Activated naive CD4-positive, alpha-beta T cell treated with anti-CD3 and anti-CD28 coated beads, Interleukin-2, amount 50 U/mL, for 24 hours (primary cell): Measurements from ENCODE around the gene SESN2.
"Not testable (repeated sequence)": the region's sequence is repeated elsewhere in the genome, so short reads cannot be mapped to it uniquely, and the experiment has no call there.

Experiments
- H3K27ac Mint-ChIP-seq: one replicate; pipeline ENCODE4 v1.8.0; 2021; ENCODE audit warnings: mild to moderate bottlenecking, mixed read lengths
- H3K27me3 Mint-ChIP-seq: one replicate; pipeline ENCODE4 v1.8.0; 2021; ENCODE audit warnings: mixed read lengths
- H3K36me3 Mint-ChIP-seq: one replicate; pipeline ENCODE4 v1.8.0; 2021; ENCODE audit warnings: mixed read lengths
- H3K4me1 Mint-ChIP-seq: one replicate; pipeline ENCODE4 v1.8.0; 2021; ENCODE audit warnings: mixed read lengths
- H3K4me3 Mint-ChIP-seq: one replicate; pipeline ENCODE4 v1.8.0; 2021; ENCODE audit warnings: mild to moderate bottlenecking, mixed read lengths
- H3K9me3 Mint-ChIP-seq: one replicate; pipeline ENCODE4 v1.8.0; 2021; ENCODE audit warnings: mixed read lengths

SESN2 gene

GRCh38 chr1:28327431-28327830 lies 68.1 kb downstream of the SESN2 start:
- not testable (repeated sequence) for H3K27me3 Mint-ChIP-seq, H3K9me3 Mint-ChIP-seq, H3K36me3 Mint-ChIP-seq, H3K27ac Mint-ChIP-seq
- H3K4me3 Mint-ChIP-seq, result peak overlapping the region; percentile 0
- peaks cover 38% of the 10 kb centered on the region for H3K4me1 Mint-ChIP-seq

- peak overlapping the region; percentile 98 for H3K4me3 Mint-ChIP-seq
- no peaks in the 10 kb centered on the region for H3K27me3 Mint-ChIP-seq
- no peaks in the 10 kb centered on the region for H3K9me3 Mint-ChIP-seq
- H3K27ac Mint-ChIP-seq, result peak overlapping the region; percentile 99
- H3K36me3 Mint-ChIP-seq, result peaks cover 9% of the 10 kb centered on the region
- peaks cover 45% of the 10 kb centered on the region for H3K4me1 Mint-ChIP-seq
Observed at GRCh38 chr1:28328228-28328648, 68.9 kb downstream of the SESN2 start.

- Mint-ChIP-seq H3K4me3 (peak overlapping the region; percentile 98), H3K27me3 (no peaks in the 10 kb centered on the region), H3K36me3 (peaks cover 9% of the 10 kb centered on the region), H3K4me1 (peaks cover 45% of the 10 kb centered on the region), H3K27ac (peak overlapping the region; percentile 99), H3K9me3 (no peaks in the 10 kb centered on the region)
Observed at GRCh38 chr1:28329395-28330153, 70.3 kb downstream of the SESN2 start.
